Measurements from ENCODE around the gene NFS1.

- no peak for TF ChIP-seq CTCF (IDR thresholded peaks at IDR 0.05)
- TF ChIP-seq EZH2 (IDR thresholded peaks at IDR 0.05; ENCODE audit: borderline replicate concordance, insufficient read depth, low read depth, low read length, poor library complexity, severe bottlenecking): no peak
Observed at GRCh38 chr20:35638751-35639150, 60.4 kb downstream of the NFS1 start.
